Midbrain (tissue), 1 donor: ENCODE measurements around the gene PRKRA.
A peak's percentile ranks its signal among the peaks of the same experiment; 100 is the strongest.
"Not testable (repeated sequence)": the region's sequence is repeated elsewhere in the genome, so short reads cannot be mapped to it uniquely, and the experiment has no call there.

Experiments
- DNase-seq: peaks from one replicate; lab custom pipeline; 2025; lab: John Stamatoyannopoulos, UW

Gene PRKRA

GRCh38 chr2:178457390-178457886 lies 6.5 kb upstream of the PRKRA start:
- DNase-seq, result no peak

- no peak for DNase-seq
Observed at GRCh38 chr2:178455947-178456346, 5.0 kb upstream of the PRKRA start.

- DNase-seq, result no peak
Observed at GRCh38 chr2:178452870-178453269, 1.9 kb upstream of the PRKRA start.

DNA sequence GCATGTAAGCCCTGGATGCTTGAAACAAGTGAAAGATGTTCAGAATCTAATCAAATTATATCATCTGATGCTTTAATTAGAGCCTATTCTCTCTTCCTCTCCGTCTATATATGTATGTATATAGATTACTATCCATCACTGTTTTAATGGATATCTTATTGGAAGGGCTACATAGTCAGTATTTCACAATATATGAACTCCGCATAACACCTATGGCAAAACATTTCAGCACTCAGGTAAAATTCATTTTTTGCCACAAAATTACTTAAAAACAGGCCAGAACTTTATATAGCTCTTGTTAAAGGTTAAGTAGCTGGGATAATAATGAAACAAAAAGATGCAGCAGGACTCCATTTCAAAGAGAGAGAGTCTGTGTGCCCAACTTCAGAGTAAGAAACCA lies 1.4 kb upstream of the PRKRA start:
- no peak for DNase-seq

DNA sequence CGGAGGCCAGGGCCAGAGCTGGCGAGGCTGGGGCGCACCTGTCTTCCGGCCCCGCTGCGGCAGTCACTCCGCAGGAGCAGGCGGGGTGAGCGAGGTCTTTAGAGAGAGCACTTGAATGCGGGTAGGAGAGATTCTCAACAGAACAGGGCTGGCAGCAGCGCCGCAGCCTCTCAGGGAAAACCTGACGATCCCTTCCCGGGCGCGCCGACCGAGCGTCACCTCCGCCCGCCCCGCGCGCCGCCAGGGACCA lies 526 bp downstream of the PRKRA start:
- no peak for DNase-seq

GRCh38 chr2:178449700-178450523 lies 1.1 kb downstream of the PRKRA start:
- peak; percentile 59 for DNase-seq

DNA sequence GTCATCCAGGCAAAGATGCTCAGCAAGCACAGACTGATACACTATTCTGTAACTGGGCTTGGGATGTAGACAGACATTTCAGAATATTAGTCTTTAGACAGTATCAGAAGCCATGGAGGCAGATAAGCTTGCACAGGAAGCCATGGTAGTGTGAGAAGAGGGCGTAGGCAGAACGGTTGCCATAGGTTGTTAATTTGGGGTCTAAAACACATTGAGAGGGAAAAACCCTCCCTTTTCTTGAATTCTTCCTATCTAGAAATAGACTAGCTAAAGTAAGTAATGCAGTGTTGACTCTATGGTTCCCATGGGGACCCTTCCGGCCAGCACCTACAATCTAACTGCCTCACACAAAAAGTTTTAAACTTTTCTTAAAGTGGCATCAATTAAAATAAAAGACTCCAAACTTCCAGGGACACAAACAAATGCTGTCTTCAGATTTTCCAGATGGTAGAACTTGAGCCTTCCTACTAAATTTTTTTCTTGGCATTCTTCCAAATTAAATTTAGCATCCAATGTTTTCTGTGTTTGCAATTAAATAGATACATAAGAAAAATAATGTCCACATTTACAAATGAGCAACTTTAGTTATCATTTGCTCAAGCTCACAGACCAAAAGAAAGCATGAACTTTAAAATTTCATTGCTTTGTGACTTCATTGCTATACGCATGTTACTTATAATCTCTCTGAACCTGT lies 1.9 kb downstream of the PRKRA start:
- DNase-seq, result no peak

DNA sequence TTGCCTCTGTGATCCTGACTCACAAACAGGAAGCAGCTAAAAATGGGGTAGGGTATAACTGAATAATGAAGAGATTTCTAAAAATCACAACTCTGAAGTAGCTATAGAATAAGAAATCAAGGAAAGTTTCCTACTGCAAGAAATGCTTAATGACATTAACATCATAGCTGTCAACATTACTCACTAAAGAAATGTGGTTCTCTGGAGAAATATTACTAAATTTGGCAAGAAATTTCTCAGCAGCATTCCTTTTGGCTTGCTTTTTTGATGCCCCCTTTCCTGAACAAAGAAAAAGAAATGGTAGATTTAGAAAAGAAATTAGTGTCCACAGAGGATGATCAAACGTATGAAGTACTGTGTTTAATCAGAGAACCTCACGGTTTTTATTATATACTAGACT lies 9.5 kb downstream of the PRKRA start:
- no peak for DNase-seq

- DNase-seq, result no peak
Observed at GRCh38 chr2:178436662-178437061, 14.3 kb downstream of the PRKRA start.

GRCh38 chr2:178429336-178429735 lies 21.6 kb downstream of the PRKRA start:
- DNase-seq, result no peak

GRCh38 chr2:178428396-178428806 lies 22.6 kb downstream of the PRKRA start:
- DNase-seq, result no peak

DNA sequence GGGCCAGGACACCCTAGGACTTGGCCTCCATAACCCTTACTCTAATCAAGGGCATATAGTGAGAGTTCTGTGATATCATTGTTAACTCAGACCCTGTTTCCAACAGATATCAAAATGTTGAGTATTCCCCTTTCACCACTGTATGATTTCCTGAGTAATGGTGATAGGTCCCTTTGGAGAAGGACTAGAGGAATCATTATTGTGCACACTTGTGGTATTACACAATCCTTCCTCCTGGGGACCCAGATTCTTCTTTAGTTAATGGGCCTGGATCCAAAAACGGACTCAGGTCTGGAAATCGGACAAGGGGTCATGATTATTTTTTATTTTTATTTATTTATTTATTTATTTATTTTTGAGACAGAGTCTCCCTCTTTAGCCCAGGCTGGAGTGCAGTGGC lies 23.5 kb downstream of the PRKRA start:
- DNase-seq, result no peak

DNA sequence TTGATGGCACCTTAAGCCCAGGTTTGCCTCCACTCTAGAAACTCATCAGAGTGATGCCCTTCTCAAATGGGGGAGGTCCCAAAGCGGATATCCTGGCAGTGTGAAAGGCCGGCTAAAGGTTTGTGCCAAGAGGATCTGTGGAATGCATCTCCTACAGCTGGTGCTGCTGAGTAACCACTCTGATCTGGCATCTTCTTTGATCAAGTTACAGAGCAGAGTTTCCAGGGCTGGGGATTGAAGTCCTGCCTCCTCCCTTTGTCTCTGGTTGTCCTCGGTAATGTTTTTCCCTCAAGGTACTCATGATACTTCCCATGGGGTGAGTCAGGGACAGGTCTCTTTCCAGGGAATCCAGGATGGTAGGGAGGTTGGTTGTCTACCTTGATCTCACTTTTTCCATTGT lies 24.6 kb downstream of the PRKRA start:
- no peak for DNase-seq

GRCh38 chr2:178425255-178425827 lies 25.6 kb downstream of the PRKRA start:
- no peak for DNase-seq

DNA sequence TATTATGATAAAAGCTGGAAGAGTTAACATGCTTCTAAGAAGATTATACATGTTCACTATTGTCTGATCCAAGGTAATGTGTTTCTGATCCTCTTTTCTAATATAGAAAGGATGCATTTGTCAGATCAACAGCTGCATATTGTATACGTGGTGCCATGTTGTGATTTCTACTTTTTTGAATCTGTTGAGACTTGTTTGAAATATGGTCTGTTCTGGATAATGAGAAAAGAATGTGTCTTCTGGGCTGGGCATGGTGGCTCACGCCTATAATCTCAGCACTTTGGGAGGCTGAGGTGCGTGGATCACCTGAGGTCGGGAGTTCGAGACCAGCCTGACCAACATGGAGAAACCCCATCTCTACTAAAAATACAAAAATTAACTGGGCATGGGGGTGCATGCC lies 27.2 kb downstream of the PRKRA start:
- not testable (repeated sequence) for DNase-seq

DNA sequence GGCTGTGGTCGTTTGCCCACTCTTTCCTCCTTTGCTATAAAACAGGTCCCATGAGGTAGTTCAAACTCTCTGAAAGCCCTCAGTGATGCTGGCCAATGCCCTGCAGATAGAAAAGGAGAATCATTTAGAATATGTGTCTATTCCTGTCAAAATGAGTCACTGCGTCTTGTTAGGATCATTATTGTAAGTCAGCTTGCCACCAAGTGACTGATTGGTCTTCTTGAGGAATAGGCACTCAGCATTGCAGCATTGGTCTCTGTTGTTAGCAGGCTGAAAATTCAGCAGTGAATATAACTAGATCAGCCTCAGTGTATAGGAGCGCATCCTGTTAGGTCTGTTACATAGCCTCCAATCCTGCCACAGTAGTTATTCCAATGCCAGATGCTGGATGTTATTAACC lies 28.9 kb downstream of the PRKRA start:
- DNase-seq, result no peak

GRCh38 chr2:178420463-178420999 lies 30.4 kb downstream of the PRKRA start:
- DNase-seq, result no peak

GRCh38 chr2:178419123-178419522 lies 31.9 kb downstream of the PRKRA start:
- DNase-seq, result no peak

- DNase-seq, result no peak
Observed at GRCh38 chr2:178418426-178418825, 32.5 kb downstream of the PRKRA start.

DNA sequence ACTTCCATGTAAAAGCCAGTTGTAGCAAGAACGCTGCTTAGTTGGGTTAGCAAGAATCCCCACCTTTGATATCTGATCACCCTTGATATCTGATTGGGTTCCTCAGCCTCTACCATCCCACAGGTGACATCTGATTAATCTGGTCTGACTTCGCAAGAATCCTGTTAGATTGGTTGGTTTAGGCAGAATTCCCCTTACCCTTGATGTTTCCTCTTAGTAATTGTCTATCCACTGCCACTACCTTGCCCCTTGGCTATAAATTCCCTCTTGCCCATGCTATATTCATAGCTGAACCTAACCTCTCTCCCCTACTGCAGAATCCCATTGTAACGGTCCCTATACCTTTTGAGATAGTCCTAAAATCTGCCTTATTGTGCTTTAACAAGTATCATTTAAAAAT lies 33.1 kb downstream of the PRKRA start:
- no peak for DNase-seq

GRCh38 chr2:178415979-178416378 lies 35.0 kb downstream of the PRKRA start:
- no peak for DNase-seq

- peak; percentile 87 for DNase-seq
Observed at GRCh38 chr2:178414266-178415247, 36.4 kb downstream of the PRKRA start.
